B cell (primary cell): Measurements from ENCODE around the gene GDF11. TPM values are rescaled to one million over a fixed set of nuclear protein-coding genes. Genes with fewer than 3 reads are reported as not detected.

Experiments used
- ATAC-seq: fragments of 200-7000 bp; cut with Tn5 transposase; one replicate; pipeline ENCODE4 v1.10.0; 2021; ENCODE audit warnings: low read depth, mild to moderate bottlenecking, moderate number of reproducible peaks, moderate library complexity
- CTCF ChIA-PET: fragments of 350-600 bp; sonication (Branson Sonifier 250); formaldehyde crosslinking; loops from one replicate; lab custom pipeline; 2021; ENCODE audit warnings: antibody characterized with exemption, inconsistent platforms; lab: Charles Lee
- POLR2A ChIA-PET: fragments of 350-600 bp; sonication (Branson Sonifier 250); formaldehyde crosslinking; loops from one replicate; lab custom pipeline; 2021; ENCODE audit warnings: antibody characterized with exemption; lab: Charles Lee
- DNase-seq: peaks from one replicate; pipeline ENCODE4 v3.0.0; 2013
- H2AFZ ChIP-seq: 2 replicates; pipeline ENCODE4 v1.6.1; 2012; ENCODE audit warnings: mild to moderate bottlenecking, low read depth, low read length; ENCODE audit not compliant: insufficient read depth, poor library complexity, severe bottlenecking
- H3K27ac ChIP-seq, 2 donors: 1 replicate in 1 of 2; 2 replicates in 1 of 2; pipeline ENCODE4 v1.5.1; 2012 to 2013; ENCODE audit warnings: low read length in 2 of 2, mild to moderate bottlenecking in 2 of 2, moderate library complexity in 1 of 2
- H3K27me3 ChIP-seq, 4 experiments: fragments of 200-600 bp in 1 of 4; sonication (generic) in 1 of 4; replicated peaks in 1 of 4; 1 replicate in 2 of 4; 2 replicates in 2 of 4; pipeline versions ENCODE4 v1.6.1 to v1.7.0; 2013 to 2016; ENCODE audit warnings: low read length in 3 of 4, mild to moderate bottlenecking in 2 of 4, mixed read lengths in 1 of 4, moderate library complexity in 1 of 4; ENCODE audit not compliant: insufficient read depth in 4 of 4, control insufficient read depth in 3 of 4; ENCODE audit errors: control extremely low read depth in 1 of 4
- H3K36me3 ChIP-seq, 2 experiments: replicated peaks in 1 of 2; 1 replicate in 1 of 2; 2 replicates in 1 of 2; pipeline versions ENCODE4 v1.6.1 to v1.7.1; 2013; ENCODE audit warnings: low read length in 1 of 2; ENCODE audit not compliant: insufficient read depth in 2 of 2, control insufficient read depth in 1 of 2; ENCODE audit errors: control extremely low read depth in 1 of 2, extremely low read depth in 1 of 2
- H3K4me1 ChIP-seq, 2 donors: fragments of 200-600 bp in 1 of 2; sonication (generic) in 1 of 2; 1 replicate in 1 of 2; 2 replicates in 1 of 2; pipeline versions ENCODE4 v1.5.1 to v1.6.1; 2013 to 2017; ENCODE audit warnings: low read length in 2 of 2; ENCODE audit not compliant: control insufficient read depth in 2 of 2, insufficient read depth in 2 of 2
- H3K4me2 ChIP-seq: replicated peaks from 2 replicates; pipeline ENCODE3; 2012; ENCODE audit warnings: mild to moderate bottlenecking, low read depth, low read length; ENCODE audit not compliant: poor library complexity, severe bottlenecking
- H3K4me3 ChIP-seq, 5 experiments: fragments of 200-600 bp in 1 of 5; sonication (generic) in 1 of 5; 1 replicate in 3 of 5; 2 replicates in 2 of 5; pipeline versions ENCODE4 v1.5.1 to v1.7.0; 2011 to 2016; ENCODE audit warnings: low read length in 4 of 5, mild to moderate bottlenecking in 4 of 5, low read depth in 2 of 5, control low read depth in 1 of 5, moderate library complexity in 1 of 5; ENCODE audit not compliant: insufficient read depth in 1 of 5; ENCODE audit errors: control extremely low read depth in 1 of 5, extremely low read depth in 1 of 5
- H3K79me2 ChIP-seq: fragments of 200-600 bp; sonication (generic); one replicate; pipeline ENCODE4 v1.6.0; 2016; ENCODE audit warnings: low read length; ENCODE audit not compliant: control insufficient read depth, insufficient read depth
- H3K9ac ChIP-seq: fragments of 200-600 bp; sonication (generic); 2 replicates; pipeline ENCODE4 v1.6.1; 2017; ENCODE audit warnings: mild to moderate bottlenecking, low read length, moderate library complexity
- H3K9me3 ChIP-seq, 3 donors: one replicate each; pipeline versions ENCODE4 v1.6.1 to v1.7.1; 2013; ENCODE audit warnings: low read length in 2 of 3; ENCODE audit not compliant: control insufficient read depth in 2 of 3, insufficient read depth in 1 of 3; ENCODE audit errors: control extremely low read depth in 1 of 3
- H4K20me1 ChIP-seq: 2 replicates; pipeline ENCODE4 v1.6.0; 2012; ENCODE audit warnings: mild to moderate bottlenecking, low read length; ENCODE audit not compliant: insufficient read depth, control insufficient read depth, poor library complexity, severe bottlenecking
- H3K27ac Mint-ChIP-seq: one replicate; pipeline ENCODE4 v1.8.0; 2021; ENCODE audit warnings: mixed read lengths
- H3K27me3 Mint-ChIP-seq: one replicate; pipeline ENCODE4 v1.8.0; 2021; ENCODE audit warnings: mixed read lengths
- H3K4me1 Mint-ChIP-seq: one replicate; pipeline ENCODE4 v1.8.0; 2021; ENCODE audit warnings: mixed read lengths
- H3K4me3 Mint-ChIP-seq: one replicate; pipeline ENCODE4 v1.8.0; 2021; ENCODE audit warnings: mixed read lengths
- H3K9me3 Mint-ChIP-seq: one replicate; pipeline ENCODE4 v1.8.0; 2022; ENCODE audit warnings: mixed read lengths; ENCODE audit not compliant: insufficient read depth
- CTCF ChIP-seq: fragments of 200-600 bp; IDR thresholded peaks from one replicate; pipeline ENCODE4 v1.8.0; 2022; ENCODE audit warnings: antibody characterized with exemption, mild to moderate bottlenecking
- EZH2 ChIP-seq: IDR thresholded peaks from 2 replicates; pipeline ENCODE4 v1.6.1; 2012; ENCODE audit warnings: borderline replicate concordance, low read depth, mild to moderate bottlenecking, moderate library complexity, low read length; ENCODE audit not compliant: insufficient read depth, poor library complexity, severe bottlenecking
- WGBS: methylation state at CpG from one replicate; pipeline ENCODE4 v1.1.5; 2013; ENCODE audit warnings: missing lambda C conversion rate; ENCODE audit not compliant: insufficient coverage; 5-methylcytosine and 5-hydroxymethylcytosine counted together
- intact Hi-C: fragments of 100-400 bp; cut with micrococcal nuclease; formaldehyde crosslinking; loops from one replicate; pipeline ENCODE4 v1.10.0; 2022
- polyA plus RNA-seq: library from polyadenylated mRNA; depleted of rRNA; stranded (reverse); fragments of >200 nt; gene quantifications from 2 replicates; pipeline ENCODE4 v1.2.3, GENCODE V29; 2012
- total RNA-seq, 2 donors: library from RNA; stranded (reverse); fragments of 120-200 nt in 1 of 2; gene quantifications; 1 replicate in 1 of 2; 2 replicates in 1 of 2; pipeline versions ENCODE4 v1.2.3 to v1.2.4, GENCODE V29; 2013 to 2022

Gene GDF11
- total and polyA plus RNA-seq, 2 donors (not counting 1 experiment from before 2014, with no cell fraction given): 4.4 to 11.3 TPM

DNA sequence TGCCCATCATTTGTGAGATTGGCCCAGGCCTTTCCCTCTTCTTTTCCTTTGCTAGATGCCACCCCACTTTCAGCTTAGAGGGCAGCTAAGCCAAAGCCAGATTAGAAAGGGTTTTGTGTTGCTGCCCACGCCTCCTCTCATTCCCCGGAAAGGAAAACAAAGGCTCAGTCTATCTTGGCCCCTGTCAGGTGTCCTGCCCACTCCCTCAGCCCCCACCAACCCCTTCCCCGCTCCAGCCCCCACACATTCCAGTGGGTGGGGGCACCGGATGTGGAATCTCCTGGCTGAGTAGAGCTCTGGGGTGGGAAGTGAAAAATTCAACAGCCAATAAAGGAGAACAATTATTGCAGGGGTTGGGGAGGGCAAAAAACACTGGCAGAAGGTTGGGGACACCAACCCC is 24.9 kb upstream of the GDF11 start:
- H3K36me3 ChIP-seq: peaks cover 0 to 18% of the 10 kb centered on the region in 2 experiments
- no peak overlapping the region for H2AFZ ChIP-seq
- no peak overlapping the region for H3K4me3 ChIP-seq
- DNase-seq (no peak), ATAC-seq (no peak)
- WGBS: no CpG with 5 or more reads among the region's 4 CpGs
- Mint-ChIP-seq H3K9me3 (no peaks in the 10 kb centered on the region), H3K27me3 (no peaks in the 10 kb centered on the region), H3K4me3 (peak overlapping the region; percentile 98), H3K4me1 (peaks cover 38% of the 10 kb centered on the region), H3K27ac (peak overlapping the region; percentile 20)
- H3K9me3 ChIP-seq: no peaks in the 10 kb centered on the region
- ChIA-PET POLR2A (no interaction called here), CTCF (interaction anchor here (0.6 to 11.0 kb wide), 5 partner anchors 10 to 407 kb away, joined by 3 to 147 read pairs (median 9); partner anchors contain the start of gene CD63)
- H3K27me3 ChIP-seq: no peaks in the 10 kb centered on the region
- no peak overlapping the region for H3K9ac ChIP-seq
- no peak overlapping the region for H3K27ac ChIP-seq
- peaks cover 23% of the 10 kb centered on the region for H4K20me1 ChIP-seq
- H3K4me2 ChIP-seq: no peak overlapping the region
- peaks cover 16 to 31% of the 10 kb centered on the region in 2 donors for H3K4me1 ChIP-seq
- intact Hi-C loops: no loop called here
- no peak for TF ChIP-seq EZH2
- TF ChIP-seq CTCF: no peak
- peaks cover 25% of the 10 kb centered on the region for H3K79me2 ChIP-seq

- ATAC-seq (no peak), DNase-seq (no peak)
- no peak overlapping the region for H2AFZ ChIP-seq
- H3K4me3 Mint-ChIP-seq: no peak overlapping the region
- H3K9me3 ChIP-seq: no peaks in the 10 kb centered on the region
- H3K27me3 Mint-ChIP-seq: no peaks in the 10 kb centered on the region
- peaks cover 16 to 35% of the 10 kb centered on the region in 2 donors for H3K4me1 ChIP-seq
- H3K27ac ChIP-seq: no peak overlapping the region
- H4K20me1 ChIP-seq: peaks cover 23% of the 10 kb centered on the region
- WGBS: 86% methylated on average over 4 of the region's 4 CpGs
- H3K27ac Mint-ChIP-seq: no peak overlapping the region
- no peak overlapping the region for H3K9ac ChIP-seq
- H3K4me3 ChIP-seq: no peak overlapping the region
- intact Hi-C loops: no loop called here
- peaks cover 25% of the 10 kb centered on the region for H3K79me2 ChIP-seq
- TF ChIP-seq CTCF: no peak
- TF ChIP-seq EZH2: no peak
- no peaks in the 10 kb centered on the region for H3K27me3 ChIP-seq
- H3K36me3 ChIP-seq: peaks cover 0 to 21% of the 10 kb centered on the region in 2 experiments
- H3K4me1 Mint-ChIP-seq: peaks cover 42% of the 10 kb centered on the region
- no peak overlapping the region for H3K4me2 ChIP-seq
- H3K9me3 Mint-ChIP-seq: no peaks in the 10 kb centered on the region
- POLR2A ChIA-PET: no interaction called here
- CTCF ChIA-PET: interaction anchor here (1.7 to 11.0 kb wide), 4 partner anchors 10 to 72 kb away, joined by 7 to 147 read pairs (median 16); partner anchors contain the start of gene CD63
Measured at GRCh38 chr12:55718624-55719275, 24.2 kb upstream of the GDF11 start.
